HG03196 (cell line): ENCODE results near the gene KCNE2.
"Not testable (repeated sequence)": the region's sequence is repeated elsewhere in the genome, so short reads cannot be mapped to it uniquely, and the experiment has no call there.

Experiments used
- ATAC-seq: cut with Tn5 transposase; IDR thresholded peaks from one replicate; pipeline ENCODE4 v1.9.1; 2021; ENCODE audit not compliant: unreplicated experiment

Gene KCNE2

GRCh38 chr21:34352556-34352955, 11.2 kb upstream of the KCNE2 start:
- ATAC-seq = no peak

DNA sequence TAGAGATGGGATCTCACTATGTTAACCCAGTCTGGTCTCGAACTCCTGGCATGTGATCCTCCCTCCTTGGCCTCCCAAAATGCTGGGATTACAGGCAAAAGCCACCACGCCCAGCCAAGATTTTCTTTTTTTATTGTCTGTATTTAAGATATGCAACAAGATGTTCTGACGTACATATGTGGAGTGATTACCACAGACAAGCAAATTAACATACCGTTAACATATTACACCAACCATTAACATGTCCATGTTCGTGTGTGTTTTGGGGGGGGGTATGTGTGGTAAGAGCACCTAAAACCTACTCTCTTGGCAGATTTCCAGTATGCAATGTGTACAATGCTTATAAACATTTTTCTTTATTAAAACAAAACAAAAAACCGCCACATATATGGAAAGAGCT, 10.6 kb upstream of the KCNE2 start:
- no peak for ATAC-seq

GRCh38 chr21:34354836-34355235, 9.0 kb upstream of the KCNE2 start:
- ATAC-seq = no peak

- ATAC-seq = no peak
Observed at GRCh38 chr21:34355570-34355969, 8.2 kb upstream of the KCNE2 start.

DNA sequence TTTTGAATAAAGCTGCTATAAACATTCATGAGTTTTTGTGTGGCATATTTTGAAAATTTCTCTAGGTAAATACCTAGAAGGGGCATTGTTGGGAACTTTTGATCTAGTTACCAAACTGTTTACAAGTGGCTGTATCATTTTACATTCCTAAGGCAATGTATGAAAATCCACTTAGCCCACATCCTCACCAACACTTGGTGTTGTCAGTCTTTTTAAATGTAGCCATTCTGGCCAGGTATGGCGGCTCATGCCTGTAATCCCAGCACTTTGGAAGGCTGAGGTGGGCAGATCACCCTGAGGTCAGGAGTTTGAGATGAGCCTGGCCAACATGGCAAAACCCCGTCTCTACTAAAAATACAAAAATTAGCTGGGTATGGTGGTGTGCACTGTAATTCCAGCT, 5.9 kb upstream of the KCNE2 start:
- no peak for ATAC-seq

- ATAC-seq = no peak
Observed at GRCh38 chr21:34358866-34359265, 4.9 kb upstream of the KCNE2 start.

DNA sequence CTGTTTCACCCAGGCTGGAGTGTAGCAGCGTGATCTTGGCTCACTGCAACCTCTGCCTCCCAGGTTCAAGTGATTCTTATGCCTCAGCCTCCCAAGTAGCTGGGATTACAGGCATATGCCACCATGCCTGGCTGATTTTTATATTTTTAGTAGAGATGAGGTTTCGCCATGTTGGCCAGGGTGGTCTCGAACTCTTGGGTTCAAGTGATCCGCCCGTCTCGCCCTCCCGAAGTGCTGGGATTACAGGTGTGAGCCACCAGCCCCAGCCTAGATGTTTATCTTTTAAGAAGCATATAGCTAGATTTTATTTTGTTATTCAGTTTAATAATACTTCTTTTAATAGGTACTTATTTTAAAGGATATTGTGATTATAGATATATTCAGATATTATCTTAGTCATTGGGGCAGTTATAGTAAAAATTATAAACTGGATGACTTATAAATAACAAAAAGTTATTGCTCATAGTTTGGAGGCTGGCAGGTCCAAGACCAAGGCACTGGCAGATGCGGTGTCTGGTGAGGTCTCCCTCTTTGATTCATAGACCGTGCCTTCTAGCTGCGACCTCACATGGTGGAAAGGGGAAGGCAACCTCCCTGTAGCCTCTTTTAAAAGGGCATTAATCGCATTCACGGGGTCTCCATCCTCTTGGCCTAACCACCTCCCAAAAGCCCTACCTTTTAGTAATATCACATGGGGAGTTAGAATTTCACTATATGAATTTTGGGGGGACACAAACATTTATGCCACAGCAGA, 3.1 kb upstream of the KCNE2 start:
- no peak for ATAC-seq

- no peak for ATAC-seq
Observed at GRCh38 chr21:34362136-34362444, 1.7 kb upstream of the KCNE2 start.

- no peak for ATAC-seq
Observed at GRCh38 chr21:34362670-34363069, 1.1 kb upstream of the KCNE2 start.

DNA sequence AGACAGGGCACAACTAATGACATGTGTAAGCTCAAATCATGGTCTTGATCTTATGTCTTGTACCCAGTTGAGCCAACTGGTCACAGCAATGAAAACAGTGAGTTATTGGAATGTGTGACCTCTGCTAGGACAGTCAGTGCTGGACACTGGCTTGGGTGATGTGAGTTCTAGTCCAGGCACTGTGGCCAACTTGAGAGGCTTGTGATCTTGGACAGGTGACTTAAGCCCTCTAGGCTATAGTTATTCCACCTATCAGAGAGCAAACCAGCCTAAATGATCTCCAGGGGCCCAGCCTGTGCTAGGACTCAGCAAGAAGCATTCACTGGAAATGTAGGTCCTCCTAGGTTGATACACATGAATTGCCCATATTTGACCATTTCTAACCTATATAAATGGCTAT, 1.1 kb downstream of the KCNE2 start:
- ATAC-seq = no peak

- no peak for ATAC-seq
Observed at GRCh38 chr21:34365809-34366208, 2.0 kb downstream of the KCNE2 start.

GRCh38 chr21:34367320-34367935, 3.6 kb downstream of the KCNE2 start:
- ATAC-seq = no peak

DNA sequence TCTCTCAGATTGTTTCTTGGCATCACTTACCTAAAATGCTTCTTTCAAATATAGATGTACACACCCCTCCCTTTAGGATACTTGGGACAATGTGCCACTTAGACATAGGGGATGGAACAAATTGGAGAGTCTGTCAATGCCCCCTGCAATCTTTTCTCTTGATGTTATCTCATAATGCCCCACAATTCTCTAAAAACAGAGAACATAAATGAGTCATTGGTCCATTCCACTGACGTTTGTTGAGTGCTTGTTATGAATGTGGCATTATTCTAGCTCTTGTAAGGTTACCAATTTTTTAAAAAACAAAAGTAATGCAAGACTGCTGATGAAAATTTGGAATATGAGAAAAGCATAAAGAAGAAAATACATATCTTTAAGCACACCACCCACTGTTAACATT, 5.9 kb downstream of the KCNE2 start:
- no peak for ATAC-seq

DNA sequence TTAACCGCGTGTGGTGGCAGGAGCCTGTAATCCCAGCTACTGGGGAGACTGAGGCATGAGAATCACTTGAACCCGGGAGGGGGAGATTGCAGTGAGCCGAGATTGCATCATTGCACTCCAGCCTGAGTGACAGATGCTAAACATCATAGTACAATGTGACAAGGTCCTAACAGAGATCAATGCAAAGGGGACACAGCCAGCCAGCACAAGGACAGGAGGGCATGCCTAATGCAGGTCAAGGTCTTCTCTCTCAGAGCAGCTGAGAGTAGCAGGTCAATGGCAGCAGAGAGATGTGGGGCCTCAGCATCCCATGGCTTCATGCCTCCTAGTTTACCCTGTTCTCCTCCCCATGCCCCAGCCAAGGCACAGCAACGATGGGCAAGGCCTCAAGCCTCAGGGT, 8.5 kb downstream of the KCNE2 start:
- no peak for ATAC-seq

DNA sequence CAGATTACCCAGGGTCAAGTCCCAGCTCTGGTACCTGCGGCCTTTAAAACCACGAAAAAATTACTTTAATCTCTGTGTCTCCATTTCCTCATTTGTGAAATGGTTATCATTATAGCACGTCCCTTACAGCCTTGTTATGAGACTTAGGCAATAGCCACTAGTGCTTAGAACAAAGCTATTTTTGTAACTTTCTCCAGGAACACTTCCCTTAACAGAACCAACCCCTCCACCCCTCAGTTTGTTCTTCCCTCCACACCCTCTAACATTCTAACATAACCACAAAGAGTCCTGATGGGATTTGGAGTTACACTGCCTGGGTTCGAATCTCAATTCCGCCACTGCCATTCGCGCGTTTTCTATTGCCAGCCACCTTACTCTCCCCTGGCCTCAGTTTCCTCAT, 10.7 kb downstream of the KCNE2 start:
- ATAC-seq = not testable (repeated sequence)

DNA sequence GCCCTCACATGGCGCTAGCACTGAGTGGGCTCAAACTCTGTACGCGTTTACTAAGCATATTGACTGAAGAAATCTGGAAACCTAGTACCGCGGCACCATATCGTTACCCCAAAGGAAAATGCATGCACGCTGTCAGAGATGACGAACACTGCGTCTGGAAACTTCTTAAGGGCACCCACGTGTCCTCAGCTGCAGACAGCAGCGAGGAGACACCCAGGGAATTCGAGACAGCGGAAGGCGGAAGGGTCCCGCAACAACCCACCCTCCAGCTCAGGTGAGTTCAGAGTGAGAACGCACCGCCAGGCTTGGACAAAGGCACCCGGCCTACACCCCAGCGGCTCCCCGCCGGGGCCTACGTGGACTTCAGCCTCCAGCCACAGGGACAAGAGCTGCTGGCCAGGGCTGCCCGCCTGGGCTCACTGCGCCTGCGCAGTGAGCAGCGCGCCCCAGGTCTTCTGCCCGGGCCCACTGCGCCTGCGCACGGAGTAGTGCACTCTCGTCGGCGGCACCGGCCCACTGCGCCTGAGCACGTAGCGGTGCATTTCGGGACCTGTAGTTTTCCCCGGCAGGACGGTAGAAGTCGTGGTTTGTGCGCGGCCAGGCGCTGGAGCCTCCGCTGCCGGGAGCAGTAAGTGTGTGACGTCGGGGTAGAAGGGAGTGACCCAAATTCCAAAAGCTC, 11.3 kb downstream of the KCNE2 start, which contains the start of gene SMIM11:
TSS of gene SMIM11 (plus strand) at position 568 of the 679 bp plus-strand sequence. CDS start 3,998 bp downstream, outside the sequence.
- peak; percentile 91 for ATAC-seq

GRCh38 chr21:34375619-34375972, 11.8 kb downstream of the KCNE2 start:
- ATAC-seq = peak; percentile 60

GRCh38 chr21:34383138-34383537, 19.3 kb downstream of the KCNE2 start:
- not testable (repeated sequence) for ATAC-seq

- not testable (repeated sequence) for ATAC-seq
Observed at GRCh38 chr21:34383724-34384415, 20.1 kb downstream of the KCNE2 start.

DNA sequence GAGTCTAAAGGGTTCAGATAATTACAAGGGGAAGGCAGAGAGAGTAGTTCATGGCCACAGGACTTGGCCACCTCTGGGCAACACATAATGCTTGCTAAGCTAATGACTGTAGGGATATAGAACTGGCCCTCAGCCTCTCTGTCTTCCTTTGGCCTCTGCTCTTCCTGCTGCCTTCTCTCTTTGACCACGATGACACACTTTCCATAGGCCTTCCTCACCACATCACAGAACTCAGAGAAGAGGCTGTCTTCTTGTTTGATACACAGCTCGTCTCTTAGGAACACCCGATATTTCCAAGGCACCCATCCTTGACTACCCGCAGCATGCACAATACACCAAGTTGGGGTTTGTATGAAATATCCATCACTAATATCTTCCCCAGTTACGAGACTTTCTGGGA, 36.7 kb downstream of the KCNE2 start:
- not testable (repeated sequence) for ATAC-seq

DNA sequence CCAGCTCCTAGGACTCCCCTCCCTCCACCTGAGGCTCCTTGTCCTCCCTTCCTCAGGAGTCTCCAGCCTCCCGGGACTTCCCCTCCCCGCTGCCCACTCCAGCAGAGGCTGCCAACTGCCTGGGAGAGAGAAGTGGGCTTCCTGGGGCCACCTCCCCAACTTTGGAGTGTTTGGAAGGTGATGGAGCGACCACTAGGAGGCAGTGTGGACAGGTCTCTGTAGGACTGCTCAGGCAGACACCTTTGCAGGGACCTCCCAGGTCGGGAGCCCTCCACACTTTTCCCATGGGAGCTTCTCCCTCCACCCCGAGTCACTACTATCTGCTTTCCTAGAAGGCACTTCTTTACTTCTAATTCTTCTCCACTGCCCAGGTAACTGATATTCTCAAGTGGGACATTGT, 40.9 kb downstream of the KCNE2 start:
- not testable (repeated sequence) for ATAC-seq

DNA sequence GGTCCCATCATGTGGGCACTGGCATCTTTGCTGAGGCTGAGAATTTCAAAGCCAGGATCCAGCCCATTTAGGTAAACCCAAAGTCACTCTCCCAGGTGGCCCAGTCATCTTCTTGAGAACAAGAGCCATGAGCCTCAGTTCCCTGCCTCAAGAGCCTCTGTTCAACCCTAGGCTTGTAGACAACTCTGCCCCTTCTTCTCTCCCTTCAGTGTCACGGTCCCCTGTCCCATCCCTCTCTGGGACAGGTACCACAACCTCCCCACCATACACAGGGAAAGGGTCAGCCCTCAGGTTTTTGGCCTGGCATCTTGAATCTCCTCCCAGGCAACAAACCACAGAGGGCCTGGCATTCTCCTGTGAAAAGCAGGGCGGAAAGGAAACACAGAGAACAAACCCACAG, 41.9 kb downstream of the KCNE2 start:
- not testable (repeated sequence) for ATAC-seq
